Natural killer cell treated with Interleukin-12 subunit alpha and Interleukin-12 subunit beta and Interleukin-15 and Interleukin-18, amount 100 ng/mL, for 72 hours (primary cell): ENCODE results near the gene USE1. TPM values are rescaled to one million over a fixed set of nuclear protein-coding genes. Genes with fewer than 3 reads are reported as not detected.

Source experiments
- ATAC-seq, 2 donors: fragments of 150-1000 bp; cut with Tn5 transposase in 1 of 2; sonication (Bioruptor Pico), chemical (Tn5 transposase) in 1 of 2; 2 replicates each; pipeline ENCODE4 v1.10.0; 2021
- DNase-seq: peaks from one replicate; pipeline ENCODE4 v3.0.0; 2022; ENCODE audit warnings: low spot score
- H3K27ac Mint-ChIP-seq, 2 donors: 1 replicate in 1 of 2; 2 replicates in 1 of 2; pipeline ENCODE4 v1.8.0; 2022; ENCODE audit warnings: mixed read lengths in 2 of 2, mild to moderate bottlenecking in 1 of 2, moderate library complexity in 1 of 2
- H3K27me3 Mint-ChIP-seq, 2 donors: 1 replicate in 1 of 2; 2 replicates in 1 of 2; pipeline ENCODE4 v1.8.0; 2022; ENCODE audit warnings: mixed read lengths in 2 of 2
- H3K36me3 Mint-ChIP-seq: one replicate; pipeline ENCODE4 v1.8.0; 2022; ENCODE audit warnings: mixed read lengths
- H3K4me1 Mint-ChIP-seq, 2 donors: 1 replicate in 1 of 2; 2 replicates in 1 of 2; pipeline ENCODE4 v1.8.0; 2022; ENCODE audit warnings: low read depth in 2 of 2, mixed read lengths in 2 of 2, mild to moderate bottlenecking in 1 of 2
- H3K4me3 Mint-ChIP-seq: one replicate; pipeline ENCODE4 v1.8.0; 2022; ENCODE audit warnings: mixed read lengths
- H3K9me3 Mint-ChIP-seq: 2 replicates; pipeline ENCODE4 v1.8.0; 2022; ENCODE audit warnings: mixed read lengths
- total RNA-seq, 2 donors: library from RNA; stranded (reverse); gene quantifications; one replicate each; pipeline ENCODE4 v1.2.3, GENCODE V29; 2022

The USE1 gene
- total RNA-seq, 2 donors from 2014 or later: 25.9 to 28.7 TPM

GRCh38 chr19:17235300-17235970 is 20.3 kb downstream of the USE1 start:
- H3K4me3 Mint-ChIP-seq: peak overlapping the region; percentile 76

GRCh38 chr19:17235971-17236777 is 21.0 kb downstream of the USE1 start:
- DNase-seq (no peak), ATAC-seq (peak in 1 of 2 donors; percentile 74)
- no peaks in the 10 kb centered on the region for H3K27me3 Mint-ChIP-seq
- H3K9me3 Mint-ChIP-seq: no peaks in the 10 kb centered on the region
- H3K4me1 Mint-ChIP-seq: peaks cover 0 to 5% of the 10 kb centered on the region in 2 donors
- no peaks in the 10 kb centered on the region for H3K36me3 Mint-ChIP-seq
- H3K4me3 Mint-ChIP-seq: peak overlapping the region; percentile 76
- no peak overlapping the region for H3K27ac Mint-ChIP-seq

More at GRCh38 chr19:17235300-17235970, 20.3 kb downstream of the USE1 start:
- Mint-ChIP-seq H3K27ac (peak overlapping the region in 1 of 2 donors; percentile 33), H3K36me3 (no peaks in the 10 kb centered on the region), H3K9me3 (no peaks in the 10 kb centered on the region), H3K27me3 (no peaks in the 10 kb centered on the region), H3K4me1 (peaks cover 0 to 5% of the 10 kb centered on the region in 2 donors)
- DNase-seq: peak; percentile 84
- peak; percentile 88 to 94 for ATAC-seq

GRCh38 chr19:17236811-17237543 is 21.8 kb downstream of the USE1 start:
- H3K36me3 Mint-ChIP-seq: no peaks in the 10 kb centered on the region
- H3K4me3 Mint-ChIP-seq: peak overlapping the region; percentile 76
- peaks cover 0 to 5% of the 10 kb centered on the region in 2 donors for H3K4me1 Mint-ChIP-seq
- H3K27ac Mint-ChIP-seq: no peak overlapping the region
- H3K9me3 Mint-ChIP-seq: no peaks in the 10 kb centered on the region
- ATAC-seq (no peak), DNase-seq (no peak)
- H3K27me3 Mint-ChIP-seq: no peaks in the 10 kb centered on the region

- peak overlapping the region in 1 of 2 donors; percentile 33 for H3K27ac Mint-ChIP-seq
- H3K36me3 Mint-ChIP-seq: no peaks in the 10 kb centered on the region
- H3K9me3 Mint-ChIP-seq: no peaks in the 10 kb centered on the region
- ATAC-seq (no peak), DNase-seq (no peak)
- peak overlapping the region; percentile 42 for H3K4me3 Mint-ChIP-seq
- H3K4me1 Mint-ChIP-seq: peaks cover 0 to 5% of the 10 kb centered on the region in 2 donors
- H3K27me3 Mint-ChIP-seq: no peaks in the 10 kb centered on the region
Measured at GRCh38 chr19:17237747-17238706, 22.9 kb downstream of the USE1 start.

GRCh38 chr19:17240062-17240752 is 25.1 kb downstream of the USE1 start:
- H3K4me3 Mint-ChIP-seq: no peak overlapping the region
- no peak for ATAC-seq
- no peaks in the 10 kb centered on the region for H3K9me3 Mint-ChIP-seq
- DNase-seq: no peak
- H3K4me1 Mint-ChIP-seq: no peaks in the 10 kb centered on the region
- H3K27me3 Mint-ChIP-seq: no peaks in the 10 kb centered on the region
- no peaks in the 10 kb centered on the region for H3K36me3 Mint-ChIP-seq
- H3K27ac Mint-ChIP-seq: no peak overlapping the region

- Mint-ChIP-seq H3K4me1 (no peaks in the 10 kb centered on the region), H3K27ac (no peak overlapping the region), H3K27me3 (no peaks in the 10 kb centered on the region), H3K4me3 (no peak overlapping the region), H3K9me3 (no peaks in the 10 kb centered on the region), H3K36me3 (no peaks in the 10 kb centered on the region)
- ATAC-seq (no peak), DNase-seq (no peak)
Measured at GRCh38 chr19:17240826-17241399, 25.8 kb downstream of the USE1 start.

GRCh38 chr19:17242431-17243208 is 27.5 kb downstream of the USE1 start:
- ATAC-seq (no peak), DNase-seq (no peak)
- H3K4me3 Mint-ChIP-seq: no peak overlapping the region
- no peaks in the 10 kb centered on the region for H3K9me3 Mint-ChIP-seq
- no peaks in the 10 kb centered on the region for H3K27me3 Mint-ChIP-seq
- H3K36me3 Mint-ChIP-seq: no peaks in the 10 kb centered on the region
- H3K4me1 Mint-ChIP-seq: peaks cover 6% of the 10 kb centered on the region in 2 donors
- H3K27ac Mint-ChIP-seq: no peak overlapping the region

- ATAC-seq (no peak), DNase-seq (no peak)
- no peaks in the 10 kb centered on the region for H3K27me3 Mint-ChIP-seq
- no peak overlapping the region for H3K27ac Mint-ChIP-seq
- peak overlapping the region; percentile 10 for H3K4me3 Mint-ChIP-seq
- peaks cover 6% of the 10 kb centered on the region in 2 donors for H3K4me1 Mint-ChIP-seq
- H3K9me3 Mint-ChIP-seq: no peaks in the 10 kb centered on the region
- no peaks in the 10 kb centered on the region for H3K36me3 Mint-ChIP-seq
Measured at GRCh38 chr19:17243211-17243829, 28.2 kb downstream of the USE1 start.

GRCh38 chr19:17243830-17244617 is 28.9 kb downstream of the USE1 start:
- Mint-ChIP-seq H3K36me3 (no peaks in the 10 kb centered on the region), H3K27me3 (no peaks in the 10 kb centered on the region), H3K27ac (no peak overlapping the region), H3K4me3 (peak overlapping the region; percentile 42), H3K9me3 (no peaks in the 10 kb centered on the region), H3K4me1 (peaks cover 6% of the 10 kb centered on the region in 2 donors)
- DNase-seq (no peak), ATAC-seq (no peak)

- peaks cover 6% of the 10 kb centered on the region in 2 donors for H3K4me1 Mint-ChIP-seq
- H3K27ac Mint-ChIP-seq: no peak overlapping the region
- H3K9me3 Mint-ChIP-seq: no peaks in the 10 kb centered on the region
- ATAC-seq: no peak
- H3K36me3 Mint-ChIP-seq: no peaks in the 10 kb centered on the region
- no peak for DNase-seq
- peak overlapping the region; percentile 42 for H3K4me3 Mint-ChIP-seq
- no peaks in the 10 kb centered on the region for H3K27me3 Mint-ChIP-seq
Measured at GRCh38 chr19:17244618-17245534, 29.7 kb downstream of the USE1 start.
